GM12875 (cell line): ENCODE measurements around the gene SNX9.

Source experiments
- H3K4me3 ChIP-seq: one replicate; pipeline ENCODE4 v1.5.1; 2011; ENCODE audit warnings: low read depth, low read length, control low read depth
- CTCF ChIP-seq: IDR thresholded peaks from 2 replicates; pipeline ENCODE4 v1.5.1; 2011; ENCODE audit warnings: low read depth, mild to moderate bottlenecking, control low read depth, inconsistent platforms, low read length, moderate library complexity, borderline replicate concordance; ENCODE audit not compliant: insufficient read depth

The SNX9 gene

DNA sequence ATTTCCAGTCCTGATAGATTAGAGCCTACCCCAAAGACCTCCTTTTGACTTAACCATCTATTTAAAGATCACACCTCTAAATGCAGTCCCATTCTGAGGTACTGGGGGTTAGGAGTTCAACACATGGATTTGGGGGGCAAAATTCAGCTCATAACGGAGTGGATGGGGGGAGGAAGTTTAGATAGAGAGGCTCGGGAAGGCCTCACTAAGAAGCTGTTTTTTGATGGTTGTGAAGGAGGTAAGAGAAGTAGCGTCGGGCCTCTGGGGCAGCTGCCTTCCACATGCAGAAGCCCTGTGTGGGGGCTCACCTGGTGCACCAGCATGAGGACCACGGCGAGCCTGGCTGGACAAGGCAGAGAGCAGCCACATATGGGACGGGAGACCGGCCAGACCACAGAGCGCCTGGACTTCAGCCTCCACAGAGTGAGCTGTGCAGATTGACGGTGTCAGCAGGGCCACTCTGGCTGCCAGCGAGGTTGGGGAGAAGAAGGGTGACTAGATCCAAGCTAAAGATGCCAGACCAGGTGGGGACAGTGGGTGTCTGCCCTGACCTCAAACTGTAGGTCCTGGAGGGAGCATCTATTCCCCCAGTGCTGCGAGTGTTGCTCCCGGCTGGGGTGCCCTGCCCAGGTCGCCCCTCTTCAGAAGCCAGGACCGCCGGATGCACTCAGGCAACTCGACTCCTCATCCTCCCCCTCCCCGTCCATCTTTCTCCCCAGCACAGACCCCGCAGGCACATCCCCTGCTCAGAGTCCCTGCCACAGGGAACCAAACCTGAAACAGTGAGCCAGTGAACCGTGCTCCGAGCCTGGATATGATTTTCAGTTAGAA, 153.5 kb downstream of the SNX9 start:
- TF ChIP-seq CTCF: no peak
- H3K4me3 ChIP-seq: no peak overlapping the region

- no peak overlapping the region for H3K4me3 ChIP-seq
- no peak for TF ChIP-seq CTCF
These were observed 154.2 kb downstream of the SNX9 start for GRCh38 chr6:157977176-157977804.

GRCh38 chr6:157978021-157978783, 155.2 kb downstream of the SNX9 start:
- H3K4me3 ChIP-seq: no peak overlapping the region

GRCh38 chr6:157980288-157981131, 157.5 kb downstream of the SNX9 start:
- H3K4me3 ChIP-seq: peak overlapping the region; percentile 60
- TF ChIP-seq CTCF: no peak

More at GRCh38 chr6:157978021-157978783, 155.2 kb downstream of the SNX9 start:
- TF ChIP-seq CTCF: no peak

GRCh38 chr6:157981132-157981394, 158.0 kb downstream of the SNX9 start:
- peak overlapping the region; percentile 60 for H3K4me3 ChIP-seq
- TF ChIP-seq CTCF: no peak

DNA sequence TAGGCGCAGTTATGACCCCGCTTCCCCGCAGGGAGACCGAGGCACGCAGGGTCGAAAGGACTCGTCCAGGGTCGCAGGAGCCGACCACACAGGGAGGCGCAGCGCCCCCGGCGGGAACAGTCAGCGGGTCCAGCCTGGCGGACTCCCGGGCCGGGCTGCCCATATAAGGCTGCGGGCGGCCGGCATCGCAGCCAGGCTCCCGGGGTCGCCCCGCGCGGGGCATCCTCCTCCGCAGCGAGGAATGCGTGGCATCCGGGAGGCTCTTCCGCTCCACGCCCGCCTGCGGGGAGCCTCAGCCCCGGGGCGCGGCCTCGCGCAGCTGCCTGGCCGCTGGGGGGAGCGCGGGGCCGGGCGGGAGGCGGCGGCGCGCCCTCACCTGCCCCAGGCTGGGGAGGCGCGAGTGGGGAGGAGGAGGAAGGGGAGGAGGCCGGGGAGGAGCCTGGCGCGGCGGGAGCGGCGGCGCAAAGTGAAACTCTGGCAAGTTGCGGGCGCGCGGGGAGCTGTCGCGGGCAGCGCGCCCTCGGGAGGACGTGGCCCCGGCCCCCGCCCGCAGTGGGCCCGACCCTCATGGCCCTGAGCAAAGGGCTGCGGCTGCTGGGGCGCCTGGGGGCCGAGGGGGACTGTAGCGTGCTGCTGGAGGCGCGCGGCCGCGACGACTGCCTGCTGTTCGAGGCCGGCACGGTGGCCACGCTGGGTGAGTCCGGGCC, 158.5 kb downstream of the SNX9 start, which contains the start of gene SYNJ2:
Gene SYNJ2, plus strand, starts transcription at position 469 of the 707 bp plus-strand sequence. Its CDS starts 99 bp downstream, at position 568.
- H3K4me3 ChIP-seq: peak within 1 kb of the TSS; percentile 60
- peak; percentile 46 for TF ChIP-seq CTCF
